GM19023 (cell line): ENCODE measurements around the gene ADPRHL1.

Experiments used
- ATAC-seq: cut with Tn5 transposase; IDR thresholded peaks from one replicate; pipeline ENCODE4 v1.9.1; 2021; ENCODE audit warnings: mild to moderate bottlenecking, moderate library complexity; ENCODE audit not compliant: unreplicated experiment

Gene ADPRHL1

DNA sequence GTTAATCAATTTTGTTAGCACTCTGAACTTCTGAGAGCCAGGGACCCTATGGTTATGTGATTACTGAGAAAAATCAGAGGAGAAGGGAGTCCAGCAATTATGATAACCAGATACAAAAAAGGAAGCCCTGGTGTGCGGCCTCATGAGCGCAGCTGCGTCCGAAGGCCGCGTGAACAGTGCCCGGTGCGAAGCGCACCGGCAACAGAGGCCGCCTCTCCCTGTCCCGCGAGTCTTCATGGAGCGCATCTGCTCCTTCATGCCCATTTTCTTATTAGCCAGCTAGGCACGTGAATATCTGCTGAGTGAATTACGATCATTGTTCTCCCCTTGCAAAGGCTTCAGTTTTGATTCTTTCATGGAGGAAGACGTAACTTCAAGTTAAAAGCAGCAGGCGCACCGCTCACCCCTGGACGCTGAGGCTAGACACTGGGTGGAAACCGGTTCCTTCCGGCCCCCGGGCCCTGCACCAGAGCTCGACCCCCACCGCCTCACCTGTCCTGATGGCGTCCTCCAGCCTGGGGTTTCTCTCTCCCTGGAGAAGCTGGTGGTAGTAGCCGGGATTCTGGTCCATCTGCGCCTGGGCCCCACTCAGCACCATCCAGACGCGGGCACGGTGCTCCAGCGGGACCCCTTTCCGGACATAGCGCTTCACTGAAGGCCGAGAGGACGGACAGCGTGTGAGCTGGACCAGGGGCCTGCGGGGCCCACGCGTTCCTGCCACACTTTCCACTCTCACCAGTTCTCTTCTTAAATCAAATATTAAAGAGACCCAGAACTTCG is 98.3 kb downstream of the ADPRHL1 start:
- no peak for ATAC-seq

DNA sequence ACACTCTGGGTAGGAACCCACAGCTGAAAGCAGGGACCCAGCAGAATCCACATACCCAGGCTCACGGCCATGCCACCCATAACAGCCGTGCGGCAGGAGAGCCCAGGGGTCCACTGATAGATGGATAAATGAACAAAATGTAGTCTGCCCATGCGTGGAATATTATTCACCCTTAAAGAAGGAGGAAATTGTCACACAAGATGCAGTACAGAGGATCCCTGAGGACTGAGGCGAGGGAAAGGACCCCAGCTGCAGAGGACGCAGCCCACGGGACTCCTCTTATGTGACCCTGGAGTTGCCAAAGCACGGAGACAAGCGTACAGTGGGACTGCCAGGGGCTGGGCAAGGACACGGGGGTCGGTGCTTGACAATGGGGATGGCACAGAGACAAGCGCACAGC is 100.0 kb downstream of the ADPRHL1 start:
- no peak for ATAC-seq

DNA sequence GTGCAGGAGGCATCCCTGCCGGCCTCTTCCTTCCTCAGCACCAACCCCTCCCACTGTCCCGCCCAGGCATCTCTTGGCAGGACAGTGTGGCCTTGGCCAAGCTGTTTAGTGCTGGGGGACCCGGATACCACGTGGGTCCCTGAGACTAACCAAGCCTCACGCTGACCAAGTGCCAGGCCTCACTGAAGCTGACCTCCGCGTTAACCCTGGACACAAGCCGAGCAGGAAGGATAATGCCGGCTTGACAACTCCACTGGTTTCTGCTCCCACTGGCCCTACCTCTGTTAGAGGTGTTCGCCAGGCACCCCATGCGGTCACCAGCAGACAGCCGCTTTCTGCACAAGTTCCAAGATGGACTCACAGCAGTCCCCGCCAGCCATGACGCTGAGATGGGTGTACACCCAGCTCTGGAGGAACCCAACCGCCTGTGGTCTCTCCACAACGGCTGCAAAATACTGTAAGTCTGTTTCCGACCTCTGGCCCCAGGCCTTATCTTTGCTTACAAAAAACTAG is 101.7 kb downstream of the ADPRHL1 start:
- ATAC-seq: no peak

DNA sequence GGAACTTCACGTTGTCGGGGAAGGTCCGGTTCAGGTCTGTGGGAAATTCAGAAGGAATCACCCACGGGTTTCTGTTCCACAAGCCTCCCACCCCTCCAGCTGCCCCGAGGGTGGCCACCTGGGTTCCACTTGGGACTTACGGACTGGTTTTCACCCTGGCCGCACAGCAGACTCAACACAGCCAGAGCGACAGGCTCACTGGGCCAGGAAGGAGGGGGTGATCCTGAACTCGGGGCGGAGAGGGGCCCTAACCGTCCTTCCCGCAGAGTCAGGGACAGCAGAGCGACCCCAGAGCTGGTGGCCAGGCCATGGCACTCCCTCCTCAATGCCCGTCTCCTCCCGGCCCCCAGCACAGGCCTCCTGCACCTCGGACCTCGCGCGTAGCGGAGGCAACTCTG is 102.4 kb downstream of the ADPRHL1 start:
- no peak for ATAC-seq

DNA sequence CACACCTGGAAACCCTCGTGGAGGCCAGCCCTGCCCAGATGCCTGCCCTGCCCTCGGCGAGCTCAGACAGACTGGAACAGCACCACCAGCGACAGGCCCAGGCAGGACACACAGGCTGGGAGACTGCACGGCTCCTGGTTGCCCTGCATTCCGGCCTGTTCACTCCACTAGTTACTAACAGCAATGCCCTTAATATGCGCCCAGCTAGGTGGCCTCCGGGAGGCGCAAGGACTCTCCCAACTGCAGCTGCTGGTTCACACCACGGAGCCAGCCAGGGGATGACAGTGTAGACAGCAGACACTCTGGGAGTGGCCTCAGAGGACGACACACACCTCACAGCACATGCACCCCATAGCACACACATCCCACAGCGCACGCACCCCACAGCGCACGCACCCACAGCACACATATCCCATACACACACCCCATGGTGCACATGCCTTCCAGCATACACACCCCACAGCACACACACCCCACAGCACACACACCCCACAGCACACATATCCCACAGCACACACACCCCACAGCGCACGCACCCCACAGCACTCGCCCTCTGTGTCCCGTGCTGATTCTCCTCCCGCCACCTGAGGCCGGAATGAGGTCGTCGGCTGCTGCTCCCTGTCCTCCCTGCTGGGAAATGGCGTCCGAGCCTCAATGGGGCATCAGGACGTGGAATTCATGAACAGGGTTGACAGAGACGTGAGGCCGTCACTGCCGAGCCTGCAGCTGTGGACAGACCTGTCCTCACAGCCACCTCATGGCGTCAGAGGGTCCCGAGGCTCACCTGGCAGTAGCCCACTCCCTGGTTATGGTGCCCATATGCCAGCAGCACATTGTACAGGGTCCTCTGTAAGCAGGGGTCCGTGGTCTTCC is 103.0 kb downstream of the ADPRHL1 start:
- ATAC-seq: no peak
